ELF-1 (cell line): ENCODE results near the gene OR8J3.
"Not testable (repeated sequence)": the region's sequence is repeated elsewhere in the genome, so short reads cannot be mapped to it uniquely, and the experiment has no call there.

Source experiments
- DNase-seq: peaks from one replicate; pipeline ENCODE4 v3.0.0-alpha.2; 2016; ENCODE audit warnings: low read depth, low spot score

Gene OR8J3

GRCh38 chr11:56140151-56140661, at the start of gene OR8J3:
Gene OR8J3, minus strand, starts transcription at chr11:56140201. Its CDS starts 2,483 bp downstream, at chr11:56137718.
- no peak for DNase-seq

- no peak for DNase-seq
These were observed 48.6 kb upstream of the OR8J3 start for GRCh38 chr11:56188602-56189001.

- no peak for DNase-seq
These were observed 43.5 kb upstream of the OR8J3 start for GRCh38 chr11:56183459-56183858.

GRCh38 chr11:56176318-56176717, 36.3 kb upstream of the OR8J3 start, which contains the start of gene OR5J2:
Gene OR5J2, plus strand, starts transcription at chr11:56176618. Its CDS starts 0 bp downstream, at chr11:56176618.
- DNase-seq = no peak

- no peak for DNase-seq
These were observed 32.3 kb upstream of the OR8J3 start for GRCh38 chr11:56172256-56172830.

GRCh38 chr11:56163804-56164203, 23.8 kb upstream of the OR8J3 start:
- no peak for DNase-seq

GRCh38 chr11:56160217-56160616, 20.2 kb upstream of the OR8J3 start, which contains the start of gene OR8K5:
Gene OR8K5, minus strand, starts transcription at chr11:56160317. Its CDS starts 0 bp downstream, at chr11:56160317.
- no peak for DNase-seq

GRCh38 chr11:56152333-56152732, 12.3 kb upstream of the OR8J3 start:
- DNase-seq = no peak

- DNase-seq = peak; percentile 34
These were observed 11.4 kb upstream of the OR8J3 start for GRCh38 chr11:56151376-56151775.

GRCh38 chr11:56143681-56144080, 3.7 kb upstream of the OR8J3 start:
- not testable (repeated sequence) for DNase-seq

GRCh38 chr11:56122073-56122472, 17.9 kb downstream of the OR8J3 start, which contains the start of gene OR8H3:
Gene OR8H3, plus strand, starts transcription at chr11:56122373. Its CDS starts 0 bp downstream, at chr11:56122373.
- DNase-seq = no peak

- no peak for DNase-seq
These were observed 36.7 kb downstream of the OR8J3 start, which contains the start of gene OR8H2 for GRCh38 chr11:56103210-56103737. Gene OR8H2, plus strand, starts transcription at chr11:56103687. Its CDS starts 1,356 bp downstream, at chr11:56105043.

- DNase-seq = no peak
These were observed 47.0 kb downstream of the OR8J3 start, which contains the start of gene OR8I2 for GRCh38 chr11:56093008-56093407. Gene OR8I2, plus strand, starts transcription at chr11:56093308. Its CDS starts 0 bp downstream, at chr11:56093308.

- DNase-seq = no peak
These were observed 50.3 kb downstream of the OR8J3 start for GRCh38 chr11:56089697-56090096.
